HCT116 (cell line): Measurements from ENCODE around the gene TRAF3IP1. TPM values are rescaled to one million over a fixed set of nuclear protein-coding genes. Genes with fewer than 3 reads are reported as not detected.

Experiments
- ATAC-seq: fragments of 200-7000 bp; cut with Tn5 transposase; 2 replicates; pipeline ENCODE4 v1.9.1; 2020; ENCODE audit warnings: mild to moderate bottlenecking, moderate library complexity
- BruUV-seq: library from RNA; stranded (reverse); fragments of 400-500 nt; replicated peaks from 2 replicates; lab custom pipeline; 2021; lab: Mats Ljungman, UMichigan
- CTCF ChIA-PET: fragments of 300-600 bp; sonication (Branson Sonifier 250); formaldehyde crosslinking; loops from one replicate; lab custom pipeline; 2021; ENCODE audit warnings: antibody characterized with exemption; lab: Charles Lee
- POLR2A ChIA-PET: fragments of 300-600, 350-600 bp; sonication (Branson Sonifier 250); formaldehyde crosslinking; loops from one replicate; lab custom pipeline; 2021; ENCODE audit warnings: antibody characterized with exemption; lab: Charles Lee
- RAD21 ChIA-PET, 2 experiments: fragments of 300-600 bp; sonication (Branson Sonifier 250); formaldehyde crosslinking; loops; one replicate each; lab custom pipeline; 2023; ENCODE audit warnings: low total read pairs in 2 of 2; ENCODE audit not compliant: uncharacterized antibody in 2 of 2, unreplicated experiment in 2 of 2, low non-redundant PET in 1 of 2; lab: Charles Lee
- DNase-seq: peaks from one replicate; pipeline ENCODE4 v3.0.0-alpha.2; 2010; ENCODE audit warnings: low read depth, low spot score
- H2AFZ ChIP-seq: fragments of 200-600 bp; shearing (Covaris generic), sonication (generic); 2 replicates; pipeline ENCODE4 v1.6.1; 2017; ENCODE audit warnings: low read depth, mixed run types, mixed read lengths, antibody characterized with exemption, low read length; ENCODE audit not compliant: poor library complexity, severe bottlenecking
- H3K27ac ChIP-seq: 2 replicates; pipeline ENCODE4 v1.5.1; 2012; ENCODE audit warnings: low read depth, low read length
- H3K27me3 ChIP-seq: fragments of 200-600 bp; sonication (generic); 2 replicates; pipeline ENCODE4 v1.6.1; 2016; ENCODE audit warnings: mixed run types, low read length, mixed read lengths; ENCODE audit not compliant: insufficient read depth
- H3K36me3 ChIP-seq, 2 experiments: fragments of 200-500 bp in 1 of 2; fragments of 200-600 bp in 1 of 2; sonication (Bioruptor generic) in 1 of 2; sonication (generic) in 1 of 2; 2 replicates each; pipeline versions ENCODE4 v1.5.1 to v1.6.1; 2014 to 2016; ENCODE audit warnings: low read length in 2 of 2, inconsistent platforms in 1 of 2, mixed read lengths in 1 of 2, mixed run types in 1 of 2; ENCODE audit not compliant: insufficient read depth in 2 of 2, control insufficient read depth in 1 of 2
- H3K4me1 ChIP-seq, 2 experiments: fragments of 200-600 bp in 1 of 2; sonication (generic) in 1 of 2; 2 replicates each; pipeline versions ENCODE4 v1.5.1 to v1.6.1; 2012 to 2017; ENCODE audit warnings: low read length in 2 of 2, inconsistent platforms in 1 of 2, mild to moderate bottlenecking in 1 of 2, mixed read lengths in 1 of 2, mixed run types in 1 of 2, moderate library complexity in 1 of 2; ENCODE audit not compliant: insufficient read depth in 2 of 2, control insufficient read depth in 1 of 2
- H3K4me2 ChIP-seq: fragments of 200-600 bp; sonication (generic); 2 replicates; pipeline ENCODE4 v1.6.1; 2017; ENCODE audit warnings: mixed run types, low read length, mixed read lengths
- H3K4me3 ChIP-seq, 2 experiments: fragments of 200-600 bp in 1 of 2; sonication (generic) in 1 of 2; replicated peaks in 1 of 2; 2 replicates each; pipeline ENCODE4 v1.5.1; 2011 to 2016; ENCODE audit warnings: low read length in 2 of 2, control low read depth in 1 of 2, low read depth in 1 of 2, mild to moderate bottlenecking in 1 of 2, mixed read lengths in 1 of 2, mixed run types in 1 of 2
- H3K79me2 ChIP-seq: fragments of 200-600 bp; sonication (generic); 2 replicates; pipeline ENCODE4 v1.6.1; 2017; ENCODE audit warnings: mild to moderate bottlenecking, mixed run types, low read length, moderate library complexity, mixed read lengths; ENCODE audit not compliant: insufficient read depth
- H3K9ac ChIP-seq: fragments of 200-600 bp; sonication (generic); 2 replicates; pipeline ENCODE4 v1.6.1; 2016; ENCODE audit warnings: low read length, mixed read lengths
- H3K9me2 ChIP-seq: fragments of 200-600 bp; sonication (generic), shearing (Covaris generic); 2 replicates; pipeline ENCODE4 v1.6.1; 2017; ENCODE audit warnings: mixed run types, mild to moderate bottlenecking, moderate library complexity; ENCODE audit not compliant: insufficient read depth
- H3K9me3 ChIP-seq, 2 experiments: fragments of 200-500 bp in 1 of 2; fragments of 200-600 bp in 1 of 2; sonication (Bioruptor generic) in 1 of 2; sonication (generic) in 1 of 2; 2 replicates each; pipeline ENCODE4 v1.6.1; 2014 to 2017; ENCODE audit warnings: low read length in 2 of 2, mixed read lengths in 2 of 2, inconsistent platforms in 1 of 2, low read depth in 1 of 2, mild to moderate bottlenecking in 1 of 2, mixed run types in 1 of 2, moderate library complexity in 1 of 2; ENCODE audit not compliant: control insufficient read depth in 1 of 2, insufficient read depth in 1 of 2
- H4K20me1 ChIP-seq: fragments of 200-600 bp; sonication (generic), shearing (Covaris generic); 2 replicates; pipeline ENCODE4 v1.6.1; 2017; ENCODE audit warnings: mixed run types, mild to moderate bottlenecking, moderate library complexity; ENCODE audit not compliant: insufficient read depth
- CTCF ChIP-seq, 3 experiments: fragments of 200-600 bp in 1 of 3; sonication (generic) in 1 of 3; IDR thresholded peaks in 2 of 3; conservative IDR thresholded peaks in 1 of 3; 2 replicates each; pipeline ENCODE4 v1.5.1; 2012 to 2017; ENCODE audit warnings: low read depth in 2 of 3, low read length in 2 of 3, antibody characterized with exemption in 1 of 3, borderline replicate concordance in 1 of 3, control low read depth in 1 of 3, mild to moderate bottlenecking in 1 of 3, mixed read lengths in 1 of 3, mixed run types in 1 of 3, moderate library complexity in 1 of 3; ENCODE audit not compliant: insufficient read depth in 1 of 3
- EGR1 ChIP-seq: IDR thresholded peaks from 2 replicates; pipeline ENCODE4 v1.6.1; 2012; ENCODE audit warnings: low read depth
- EZH2 ChIP-seq: fragments of 200-600 bp; sonication (generic); IDR thresholded peaks from 2 replicates; pipeline ENCODE4 v1.6.1; 2017; ENCODE audit warnings: antibody characterized with exemption, mixed run types
- EZH2phosphoT487 ChIP-seq: fragments of 200-600 bp; IDR thresholded peaks from 2 replicates; pipeline ENCODE4 v1.6.1; 2018; ENCODE audit warnings: antibody characterized with exemption, borderline replicate concordance
- MAX ChIP-seq: IDR thresholded peaks from 2 replicates; pipeline ENCODE4 v1.6.1; 2012
- POLR2A ChIP-seq: IDR thresholded peaks from 2 replicates; pipeline ENCODE4 v1.7.0; 2011; ENCODE audit warnings: borderline replicate concordance; ENCODE audit not compliant: insufficient read depth, insufficient read length; ENCODE audit errors: extremely low read depth
- POLR2AphosphoS5 ChIP-seq: IDR thresholded peaks from 2 replicates; pipeline ENCODE4 v1.6.1; 2011; ENCODE audit warnings: mild to moderate bottlenecking, low read depth, low read length, moderate library complexity
- REST ChIP-seq: IDR thresholded peaks from 2 replicates; pipeline ENCODE4 v1.6.1; 2012; ENCODE audit warnings: low read depth
- SIN3A ChIP-seq: IDR thresholded peaks from 2 replicates; pipeline ENCODE4 v1.6.1; 2012; ENCODE audit warnings: low read depth
- TCF7L2 ChIP-seq: IDR thresholded peaks from 2 replicates; pipeline ENCODE4 v1.7.0; 2011; ENCODE audit warnings: borderline replicate concordance, inconsistent platforms; ENCODE audit not compliant: insufficient read depth, insufficient read length; ENCODE audit errors: extremely low read depth
- YY1 ChIP-seq: IDR thresholded peaks from 2 replicates; pipeline ENCODE4 v1.6.1; 2011; ENCODE audit warnings: low read length, low read depth, moderate library complexity, mild to moderate bottlenecking; ENCODE audit not compliant: insufficient replicate concordance; ENCODE audit errors: extremely low read depth
- ZBTB33 ChIP-seq: IDR thresholded peaks from 2 replicates; pipeline ENCODE4 v1.6.1; 2011; ENCODE audit warnings: mild to moderate bottlenecking, low read length, moderate library complexity; ENCODE audit not compliant: insufficient replicate concordance; ENCODE audit errors: extremely low read depth
- ZFX ChIP-seq: fragments of 450-650 bp; IDR thresholded peaks from 2 replicates; pipeline ENCODE4 v1.6.1; 2017
- intact Hi-C: fragments of 100-400 bp; cut with micrococcal nuclease; formaldehyde crosslinking; loops from 2 replicates; pipeline ENCODE4 v1.10.0; 2022
- total RNA-seq: library from RNA; stranded (reverse); gene quantifications from one replicate; pipeline ENCODE4 v1.2.1, GENCODE V29; 2021; ENCODE audit not compliant: unreplicated experiment

The TRAF3IP1 gene
- total RNA-seq, 1 experiment from 2014 or later, result 19.4 TPM

- intact Hi-C loops, result loop anchor here (10.0 kb wide), 1 partner anchor 614 kb away; no protein-coding TSS in a partner anchor
- no peak for ATAC-seq
- ChIA-PET CTCF (no interaction called here), RAD21 (no interaction called here), POLR2A (no interaction called here)
- no TSS peak for BruUV-seq
- Histone ChIP-seq H3K4me3 (no peak overlapping the region), H3K4me2 (no peak overlapping the region), H3K9me3 (no peaks in the 10 kb centered on the region), H3K4me1 (no peaks in the 10 kb centered on the region), H3K9ac (no peak overlapping the region), H3K27me3 (no peaks in the 10 kb centered on the region), H4K20me1 (no peaks in the 10 kb centered on the region), H3K36me3 (no peaks in the 10 kb centered on the region; a peak in 2 of 4 replicates), H3K9me2 (no peaks in the 10 kb centered on the region), H3K79me2 (no peaks in the 10 kb centered on the region), H2AFZ (no peak overlapping the region), H3K27ac (no peak overlapping the region)
- no peak for DNase-seq
- TF ChIP-seq ZFX (no peak), POLR2AphosphoS5 (no peak), MAX (no peak), TCF7L2 (no peak), EZH2 (no peak), POLR2A (no peak), ZBTB33 (no peak), EZH2phosphoT487 (no peak), SIN3A (no peak), YY1 (no peak), EGR1 (no peak), CTCF (IDR thresholded peaks at IDR 0.05 in 2 of 3, conservative IDR thresholded peaks at IDR 0.05 in 1 of 3; ENCODE audit: borderline replicate concordance in 1 of 3, insufficient read depth in 1 of 3, low read depth in 2 of 3, low read length in 2 of 3) (no peak), REST (no peak)
Observed at GRCh38 chr2:238350150-238350897, 30.0 kb downstream of the TRAF3IP1 start.
